Caco-2 (cell line): Measurements from ENCODE around the gene HOXA7. TPM values are rescaled to one million over a fixed set of nuclear protein-coding genes. Genes with fewer than 3 reads are reported as not detected.
A peak's percentile ranks its signal among the peaks of the same experiment; 100 is the strongest.

Experiments used
- Bru-seq: library from RNA; stranded (reverse); fragments of 400-500 nt; gene quantifications from one replicate; lab custom pipeline; 2021; lab: Mats Ljungman, UMichigan
- BruChase-seq, 2 experiments: library from RNA; stranded (reverse); fragments of 400-500 nt; gene quantifications; one replicate each; lab custom pipeline; 2021; lab: Mats Ljungman, UMichigan
- BruUV-seq: library from RNA; stranded (reverse); fragments of 400-500 nt; replicated peaks from 2 replicates; lab custom pipeline; 2021; lab: Mats Ljungman, UMichigan
- CTCF ChIA-PET: fragments of 300-600 bp; sonication (Branson Sonifier 250); formaldehyde crosslinking; loops from one replicate; lab custom pipeline; 2022; ENCODE audit warnings: antibody characterized with exemption; lab: Charles Lee
- POLR2A ChIA-PET: fragments of 300-600 bp; sonication (Branson Sonifier 250); formaldehyde crosslinking; loops from one replicate; lab custom pipeline; 2022; ENCODE audit warnings: antibody characterized with exemption; lab: Charles Lee
- DNase-seq, 2 experiments: peaks; one replicate each; pipeline versions ENCODE4 v3.0.0 to v3.0.0-alpha.2; 2020 to 2022
- H3K27me3 ChIP-seq: replicated peaks from 2 replicates; pipeline ENCODE4 v1.6.0; 2011; ENCODE audit warnings: low read length; ENCODE audit not compliant: control insufficient read depth, insufficient read depth
- H3K36me3 ChIP-seq: 2 replicates; pipeline ENCODE4 v1.5.1; 2011; ENCODE audit warnings: low read length; ENCODE audit not compliant: control insufficient read depth, insufficient read depth
- H3K4me1 ChIP-seq: fragments of 250-450 bp; sonication (Bioruptor Pico); 2 replicates; pipeline ENCODE4 v1.5.1; 2020; ENCODE audit warnings: mild to moderate bottlenecking
- H3K4me3 ChIP-seq: 2 replicates; pipeline ENCODE4 v1.5.1; 2011; ENCODE audit warnings: low read depth, mild to moderate bottlenecking, control low read depth, low read length
- H3K9me3 ChIP-seq: fragments of 250-450 bp; sonication (Bioruptor Pico); 2 replicates; pipeline ENCODE4 v1.5.1; 2020; ENCODE audit warnings: mild to moderate bottlenecking, moderate library complexity
- H3K27ac Mint-ChIP-seq: one replicate; pipeline ENCODE4 v1.8.0; 2022; ENCODE audit warnings: mixed read lengths; ENCODE audit not compliant: unreplicated experiment
- H3K27me3 Mint-ChIP-seq: one replicate; pipeline ENCODE4 v1.8.0; 2022; ENCODE audit warnings: mixed read lengths; ENCODE audit not compliant: insufficient read depth, unreplicated experiment
- H3K36me3 Mint-ChIP-seq: one replicate; pipeline ENCODE4 v1.8.0; 2022; ENCODE audit warnings: mild to moderate bottlenecking, mixed read lengths; ENCODE audit not compliant: insufficient read depth, unreplicated experiment
- H3K4me1 Mint-ChIP-seq: one replicate; pipeline ENCODE4 v1.8.0; 2022; ENCODE audit warnings: low read depth, mixed read lengths; ENCODE audit not compliant: unreplicated experiment
- H3K4me3 Mint-ChIP-seq: one replicate; pipeline ENCODE4 v1.8.0; 2022; ENCODE audit warnings: mild to moderate bottlenecking, moderate library complexity, mixed read lengths; ENCODE audit not compliant: unreplicated experiment
- H3K9me3 Mint-ChIP-seq: one replicate; pipeline ENCODE4 v1.8.0; 2022; ENCODE audit warnings: mixed read lengths; ENCODE audit not compliant: unreplicated experiment
- CTCF ChIP-seq, 2 experiments: fragments of 200-600 bp in 1 of 2; IDR thresholded peaks; 1 replicate in 1 of 2; 2 replicates in 1 of 2; pipeline versions ENCODE4 v1.5.1 to v1.8.0; 2011 to 2022; ENCODE audit warnings: antibody characterized with exemption in 1 of 2, control low read depth in 1 of 2, inconsistent platforms in 1 of 2, low read depth in 1 of 2, low read length in 1 of 2, mild to moderate bottlenecking in 1 of 2, moderate library complexity in 1 of 2; ENCODE audit not compliant: insufficient read depth in 1 of 2, severe bottlenecking in 1 of 2, unreplicated experiment in 1 of 2
- intact Hi-C: fragments of 100-400 bp; cut with micrococcal nuclease; formaldehyde crosslinking; loops from one replicate; pipeline ENCODE4 v1.10.0; 2022; ENCODE audit not compliant: unreplicated experiment
- long read RNA-seq: library from polyadenylated mRNA; stranded (forward); transcript quantifications from one replicate; pipeline ENCODE4 v2.0.0, GENCODE V29; 2022
- total RNA-seq: library from RNA; stranded (reverse); gene quantifications from 2 replicates; pipeline ENCODE4 v1.2.3, GENCODE V29; 2022

HOXA7 gene
- total RNA-seq (19.7 and 19.9 TPM in 2 replicates), Bru-seq, nascent RNA (percentile 69 among the genes with signal in this experiment), BruChase-seq, experiment 1, labeled RNA remaining after a 2-hour chase (percentile 92 among the genes with signal in this experiment), BruChase-seq, experiment 2, labeled RNA remaining after a 6-hour chase (percentile 92 among the genes with signal in this experiment)
- long read RNA-seq, transcript HOXA7-201 (2 exons, 2,018 nt), result major isoform, 43 of 48 reads
- long read RNA-seq, partial matches to known transcripts, result 0 of 48 reads
- long read RNA-seq, other reads (novel, unspliced or antisense), result 1 of 48 reads

GRCh38 chr7:27156508-27156898 is at the start of gene HOXA7:
Gene HOXA7, minus strand, starts transcription at chr7:27156675. Its CDS starts 130 bp downstream, at chr7:27156545.
- no peaks in the 10 kb centered on the region for H3K9me3 ChIP-seq
- Mint-ChIP-seq H3K36me3 (peaks cover 23% of the 10 kb centered on the region), H3K4me3 (peak within 1 kb of the TSS; percentile 93), H3K4me1 (peaks cover 7% of the 10 kb centered on the region), H3K9me3 (no peaks in the 10 kb centered on the region), H3K27me3 (no peaks in the 10 kb centered on the region), H3K27ac (peak within 1 kb of the TSS; percentile 93)
- no peaks in the 10 kb centered on the region for H3K27me3 ChIP-seq
- DNase-seq, result peak; percentile 85 to 88
- POLR2A ChIA-PET, result interaction anchor here (0.6 to 1.0 kb wide), 5 partner anchors 40 to 1096 kb away, joined by 3 to 6 read pairs (median 5); partner anchors contain the start of genes HOXA1 and SKAP2
- intact Hi-C loops, result no loop called here
- BruUV-seq, result no TSS peak
- H3K4me3 ChIP-seq, result peak within 1 kb of the TSS; percentile 49
- TF ChIP-seq CTCF (IDR thresholded peaks at IDR 0.05; ENCODE audit: insufficient read depth in 1 of 2, low read depth in 1 of 2, low read length in 1 of 2, severe bottlenecking in 1 of 2, unreplicated experiment in 1 of 2), result no peak
- CTCF ChIA-PET, result interaction anchor here (0.6 to 1.3 kb wide), 9 partner anchors 8 to 475 kb away, joined by 3 to 6 read pairs (median 4); partner anchors contain the start of gene HOXA4
- no peaks in the 10 kb centered on the region; the same call in 1 of the 2 replicates for H3K36me3 ChIP-seq
- H3K4me1 ChIP-seq, result peaks cover 9% of the 10 kb centered on the region

DNA sequence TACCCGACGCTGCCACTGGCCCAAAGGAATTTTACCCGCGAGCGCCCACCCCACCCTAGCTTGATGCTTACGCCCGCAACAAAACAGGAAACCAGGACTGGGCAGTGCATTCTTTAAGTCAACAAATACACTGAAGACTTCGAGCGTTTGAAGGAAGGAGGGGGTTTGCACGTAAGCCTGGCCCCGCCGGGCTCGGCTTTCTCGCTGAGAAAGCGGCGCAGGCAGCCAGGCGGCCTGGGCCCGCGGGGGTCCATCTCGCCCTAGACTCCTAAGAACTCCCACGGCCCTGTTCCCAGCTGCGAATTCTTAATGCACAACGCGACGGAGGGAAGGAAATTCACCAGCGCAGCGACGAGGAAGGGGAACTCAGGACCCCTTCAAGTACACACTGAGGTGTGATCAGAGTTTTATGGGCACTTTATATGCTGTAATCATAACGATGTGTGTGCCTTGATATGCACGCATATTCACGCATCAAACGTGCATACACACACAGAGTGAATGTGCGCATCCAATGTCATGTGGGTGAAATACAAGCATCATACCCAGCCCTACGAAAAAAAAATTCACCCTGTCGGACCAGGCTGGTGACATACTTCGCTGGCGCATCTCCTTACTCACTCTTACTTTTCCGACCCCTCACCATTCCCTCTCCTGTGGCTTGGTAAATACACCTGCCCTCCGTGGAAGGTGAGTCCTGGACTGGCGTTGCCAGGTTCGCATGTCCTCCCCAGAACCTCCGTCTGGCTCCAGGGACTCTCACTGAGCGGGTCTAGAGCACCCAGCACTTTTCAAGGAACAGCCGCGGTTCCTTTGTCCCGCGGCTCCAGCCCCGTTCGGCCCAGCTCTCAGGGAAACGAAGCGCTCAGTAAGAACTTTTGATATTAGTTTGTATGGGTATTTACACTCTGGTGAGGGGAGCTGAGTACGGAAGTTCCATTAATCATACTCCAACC is 49.1 kb upstream of the HOXA7 start:
- intact Hi-C loops, result no loop called here
- DNase-seq, result no peak
- H3K4me1 Mint-ChIP-seq, result peaks cover 11% of the 10 kb centered on the region
- CTCF ChIA-PET, result no interaction called here
- H3K36me3 ChIP-seq, result no peaks in the 10 kb centered on the region
- H3K27ac Mint-ChIP-seq, result no peak overlapping the region
- H3K27me3 Mint-ChIP-seq, result peaks cover 5% of the 10 kb centered on the region
- H3K27me3 ChIP-seq, result no peaks in the 10 kb centered on the region; the same call in 1 of the 2 replicates
- TF ChIP-seq CTCF (IDR thresholded peaks at IDR 0.05; ENCODE audit: insufficient read depth in 1 of 2, low read depth in 1 of 2, low read length in 1 of 2, severe bottlenecking in 1 of 2, unreplicated experiment in 1 of 2), result no peak
- POLR2A ChIA-PET, result no interaction called here
- no peaks in the 10 kb centered on the region for H3K9me3 Mint-ChIP-seq
- no peaks in the 10 kb centered on the region for H3K36me3 Mint-ChIP-seq
- no TSS peak for BruUV-seq
- H3K4me1 ChIP-seq, result peaks cover 12% of the 10 kb centered on the region
- H3K4me3 Mint-ChIP-seq, result peak overlapping the region; percentile 48
- no peaks in the 10 kb centered on the region for H3K9me3 ChIP-seq
- peak overlapping the region; percentile 17 for H3K4me3 ChIP-seq

DNA sequence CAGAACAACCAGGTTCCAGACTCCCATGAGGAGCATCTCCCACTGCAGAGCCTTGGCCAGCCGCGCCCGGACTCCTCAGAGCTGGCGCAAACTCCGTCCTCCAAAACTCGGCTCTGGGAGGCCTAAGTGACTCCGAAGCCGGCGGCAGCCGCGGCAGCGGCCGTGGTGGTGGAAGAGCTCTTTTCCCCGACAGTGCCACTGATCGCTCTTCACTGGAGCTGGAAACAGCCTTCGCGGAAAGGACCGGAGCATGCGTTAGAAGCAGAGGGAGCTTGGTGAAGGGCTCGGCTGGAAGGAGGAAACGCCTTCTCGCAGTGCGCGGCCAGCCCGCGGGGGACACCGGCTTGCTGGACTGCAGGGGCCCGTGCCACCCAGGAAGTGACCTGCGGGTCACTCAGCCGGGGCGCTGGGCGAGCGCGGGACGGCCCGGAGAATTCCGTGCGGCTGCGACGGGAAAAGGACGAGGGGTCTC is 48.4 kb upstream of the HOXA7 start:
- ChIA-PET CTCF (no interaction called here), POLR2A (interaction anchor here (0.6 kb wide), 1 partner anchor 76 kb away, joined by 3 read pairs; no protein-coding TSS in a partner anchor)
- DNase-seq, result no peak
- BruUV-seq, result no TSS peak
- Mint-ChIP-seq H3K36me3 (no peaks in the 10 kb centered on the region), H3K9me3 (no peaks in the 10 kb centered on the region), H3K27me3 (peaks cover 5% of the 10 kb centered on the region), H3K27ac (no peak overlapping the region), H3K4me3 (peak overlapping the region; percentile 48), H3K4me1 (peaks cover 6% of the 10 kb centered on the region)
- Histone ChIP-seq H3K27me3 (no peaks in the 10 kb centered on the region; the same call in 1 of the 2 replicates), H3K4me3 (peak overlapping the region; percentile 17), H3K36me3 (no peaks in the 10 kb centered on the region), H3K4me1 (peaks cover 4% of the 10 kb centered on the region), H3K9me3 (no peaks in the 10 kb centered on the region)
- intact Hi-C loops, result no loop called here
- TF ChIP-seq CTCF (IDR thresholded peaks at IDR 0.05; ENCODE audit: insufficient read depth in 1 of 2, low read depth in 1 of 2, low read length in 1 of 2, severe bottlenecking in 1 of 2, unreplicated experiment in 1 of 2), result no peak
